ENCODE results near the gene ATXN1.

ATXN1 gene

GRCh38 chr6:16696496-16696895, 64.8 kb downstream of the ATXN1 start:
- DNase-seq = no peak

- no peak for DNase-seq
Observed at GRCh38 chr6:16694781-16695578, 66.3 kb downstream of the ATXN1 start.

- DNase-seq = no peak
Observed at GRCh38 chr6:16691324-16691723, 69.9 kb downstream of the ATXN1 start.

GRCh38 chr6:16690608-16691142, 70.6 kb downstream of the ATXN1 start:
- DNase-seq = no peak

GRCh38 chr6:16689788-16690607, 71.3 kb downstream of the ATXN1 start:
- DNase-seq = no peak

- DNase-seq = no peak
Observed at GRCh38 chr6:16688984-16689636, 72.2 kb downstream of the ATXN1 start.

- DNase-seq = no peak
Observed at GRCh38 chr6:16688436-16688835, 72.8 kb downstream of the ATXN1 start.

- no peak for DNase-seq
Observed at GRCh38 chr6:16687045-16687444, 74.2 kb downstream of the ATXN1 start.

GRCh38 chr6:16684896-16685554, 76.2 kb downstream of the ATXN1 start:
- no peak for DNase-seq

GRCh38 chr6:16684195-16684689, 77.0 kb downstream of the ATXN1 start:
- DNase-seq = no peak

- no peak for DNase-seq
Observed at GRCh38 chr6:16683641-16684194, 77.5 kb downstream of the ATXN1 start.

GRCh38 chr6:16681260-16681873, 79.9 kb downstream of the ATXN1 start:
- DNase-seq = no peak

GRCh38 chr6:16679050-16679449, 82.2 kb downstream of the ATXN1 start:
- DNase-seq = no peak

- no peak for DNase-seq
Observed at GRCh38 chr6:16677458-16677857, 83.8 kb downstream of the ATXN1 start.

- DNase-seq = no peak
Observed at GRCh38 chr6:16676978-16677377, 84.3 kb downstream of the ATXN1 start.

GRCh38 chr6:16676376-16676775, 84.9 kb downstream of the ATXN1 start:
- no peak for DNase-seq

- DNase-seq = no peak
Observed at GRCh38 chr6:16674801-16675392, 86.4 kb downstream of the ATXN1 start.

- DNase-seq = no peak
Observed at GRCh38 chr6:16673011-16673797, 88.1 kb downstream of the ATXN1 start.

- DNase-seq = no peak
Observed at GRCh38 chr6:16671302-16672289, 89.7 kb downstream of the ATXN1 start.

All from NCI-H1694 treated with DMSO at 0.1 percent for 48 hours (cell line).